Ammon's horn (tissue), 1 donor: Measurements from ENCODE around the gene ADD1.

ENCODE experiments used
- DNase-seq: peaks from one replicate; pipeline ENCODE4 v3.0.0-alpha.2; 2016; ENCODE audit warnings: low spot score

Gene ADD1

GRCh38 chr4:2822461-2823300 is 21.0 kb upstream of the ADD1 start:
- no peak for DNase-seq

- DNase-seq, result no peak
These were observed 20.4 kb upstream of the ADD1 start for GRCh38 chr4:2823301-2823670.

GRCh38 chr4:2823671-2824328 is 19.8 kb upstream of the ADD1 start:
- DNase-seq, result no peak

GRCh38 chr4:2824329-2824835 is 19.3 kb upstream of the ADD1 start:
- no peak for DNase-seq

GRCh38 chr4:2824836-2825381 is 18.7 kb upstream of the ADD1 start:
- DNase-seq, result no peak

GRCh38 chr4:2825740-2826139 is 17.9 kb upstream of the ADD1 start:
- no peak for DNase-seq

- no peak for DNase-seq
These were observed 16.4 kb upstream of the ADD1 start for GRCh38 chr4:2827071-2827873.

GRCh38 chr4:2827874-2828751 is 15.5 kb upstream of the ADD1 start:
- no peak for DNase-seq

GRCh38 chr4:2828758-2829181 is 14.9 kb upstream of the ADD1 start:
- no peak for DNase-seq

- DNase-seq, result no peak
These were observed 14.2 kb upstream of the ADD1 start for GRCh38 chr4:2829321-2829932.

GRCh38 chr4:2829933-2830451 is 13.7 kb upstream of the ADD1 start:
- DNase-seq, result no peak

GRCh38 chr4:2830632-2831610 is 12.7 kb upstream of the ADD1 start:
- DNase-seq, result no peak

GRCh38 chr4:2831611-2832308 is 11.9 kb upstream of the ADD1 start:
- no peak for DNase-seq

- DNase-seq, result no peak
These were observed 11.2 kb upstream of the ADD1 start for GRCh38 chr4:2832309-2832980.

- no peak for DNase-seq
These were observed 10.5 kb upstream of the ADD1 start for GRCh38 chr4:2832981-2833670.

- DNase-seq, result no peak
These were observed 10.0 kb upstream of the ADD1 start for GRCh38 chr4:2833671-2834000.
